ENCODE measurements around the gene NLRP12.

- TF ChIP-seq CTCF (conservative IDR thresholded peaks at IDR 0.05; ENCODE audit: low read length) (no peak), EZH2phosphoT487 (IDR thresholded peaks at IDR 0.05; ENCODE audit: borderline replicate concordance, low read depth, low read length) (no peak)
Observed at GRCh38 chr19:53795019-53795418, 29.1 kb downstream of the NLRP12 start.
